HCT116 (cell line): ENCODE data around the gene PHF13. TPM values are rescaled to one million over a fixed set of nuclear protein-coding genes. Genes with fewer than 3 reads are reported as not detected.
A peak's percentile ranks its signal among the peaks of the same experiment; 100 is the strongest.

Experiments used
- ATAC-seq: fragments of 200-7000 bp; cut with Tn5 transposase; 2 replicates; pipeline ENCODE4 v1.9.1; 2020; ENCODE audit warnings: mild to moderate bottlenecking, moderate library complexity
- BruUV-seq: library from RNA; stranded (reverse); fragments of 400-500 nt; replicated peaks from 2 replicates; lab custom pipeline; 2021; lab: Mats Ljungman, UMichigan
- CTCF ChIA-PET: fragments of 300-600 bp; sonication (Branson Sonifier 250); formaldehyde crosslinking; loops from one replicate; lab custom pipeline; 2021; ENCODE audit warnings: antibody characterized with exemption; lab: Charles Lee
- POLR2A ChIA-PET: fragments of 300-600, 350-600 bp; sonication (Branson Sonifier 250); formaldehyde crosslinking; loops from one replicate; lab custom pipeline; 2021; ENCODE audit warnings: antibody characterized with exemption; lab: Charles Lee
- RAD21 ChIA-PET, 2 experiments: fragments of 300-600 bp; sonication (Branson Sonifier 250); formaldehyde crosslinking; loops; one replicate each; lab custom pipeline; 2023; ENCODE audit warnings: low total read pairs in 2 of 2; ENCODE audit not compliant: uncharacterized antibody in 2 of 2, unreplicated experiment in 2 of 2, low non-redundant PET in 1 of 2; lab: Charles Lee
- DNase-seq: peaks from one replicate; pipeline ENCODE4 v3.0.0-alpha.2; 2010; ENCODE audit warnings: low read depth, low spot score
- H2AFZ ChIP-seq: fragments of 200-600 bp; shearing (Covaris generic), sonication (generic); 2 replicates; pipeline ENCODE4 v1.6.1; 2017; ENCODE audit warnings: low read depth, mixed run types, mixed read lengths, antibody characterized with exemption, low read length; ENCODE audit not compliant: poor library complexity, severe bottlenecking
- H3K27ac ChIP-seq: 2 replicates; pipeline ENCODE4 v1.5.1; 2012; ENCODE audit warnings: low read depth, low read length
- H3K27me3 ChIP-seq: fragments of 200-600 bp; sonication (generic); 2 replicates; pipeline ENCODE4 v1.6.1; 2016; ENCODE audit warnings: mixed run types, low read length, mixed read lengths; ENCODE audit not compliant: insufficient read depth
- H3K36me3 ChIP-seq, 2 experiments: fragments of 200-500 bp in 1 of 2; fragments of 200-600 bp in 1 of 2; sonication (Bioruptor generic) in 1 of 2; sonication (generic) in 1 of 2; 2 replicates each; pipeline versions ENCODE4 v1.5.1 to v1.6.1; 2014 to 2016; ENCODE audit warnings: low read length in 2 of 2, inconsistent platforms in 1 of 2, mixed read lengths in 1 of 2, mixed run types in 1 of 2; ENCODE audit not compliant: insufficient read depth in 2 of 2, control insufficient read depth in 1 of 2
- H3K4me1 ChIP-seq, 2 experiments: fragments of 200-600 bp in 1 of 2; sonication (generic) in 1 of 2; 2 replicates each; pipeline versions ENCODE4 v1.5.1 to v1.6.1; 2012 to 2017; ENCODE audit warnings: low read length in 2 of 2, inconsistent platforms in 1 of 2, mild to moderate bottlenecking in 1 of 2, mixed read lengths in 1 of 2, mixed run types in 1 of 2, moderate library complexity in 1 of 2; ENCODE audit not compliant: insufficient read depth in 2 of 2, control insufficient read depth in 1 of 2
- H3K4me2 ChIP-seq: fragments of 200-600 bp; sonication (generic); 2 replicates; pipeline ENCODE4 v1.6.1; 2017; ENCODE audit warnings: mixed run types, low read length, mixed read lengths
- H3K4me3 ChIP-seq, 2 experiments: fragments of 200-600 bp in 1 of 2; sonication (generic) in 1 of 2; replicated peaks in 1 of 2; 2 replicates each; pipeline ENCODE4 v1.5.1; 2011 to 2016; ENCODE audit warnings: low read length in 2 of 2, control low read depth in 1 of 2, low read depth in 1 of 2, mild to moderate bottlenecking in 1 of 2, mixed read lengths in 1 of 2, mixed run types in 1 of 2
- H3K79me2 ChIP-seq: fragments of 200-600 bp; sonication (generic); 2 replicates; pipeline ENCODE4 v1.6.1; 2017; ENCODE audit warnings: mild to moderate bottlenecking, mixed run types, low read length, moderate library complexity, mixed read lengths; ENCODE audit not compliant: insufficient read depth
- H3K9ac ChIP-seq: fragments of 200-600 bp; sonication (generic); 2 replicates; pipeline ENCODE4 v1.6.1; 2016; ENCODE audit warnings: low read length, mixed read lengths
- H3K9me2 ChIP-seq: fragments of 200-600 bp; sonication (generic), shearing (Covaris generic); 2 replicates; pipeline ENCODE4 v1.6.1; 2017; ENCODE audit warnings: mixed run types, mild to moderate bottlenecking, moderate library complexity; ENCODE audit not compliant: insufficient read depth
- H3K9me3 ChIP-seq, 2 experiments: fragments of 200-500 bp in 1 of 2; fragments of 200-600 bp in 1 of 2; sonication (Bioruptor generic) in 1 of 2; sonication (generic) in 1 of 2; 2 replicates each; pipeline ENCODE4 v1.6.1; 2014 to 2017; ENCODE audit warnings: low read length in 2 of 2, mixed read lengths in 2 of 2, inconsistent platforms in 1 of 2, low read depth in 1 of 2, mild to moderate bottlenecking in 1 of 2, mixed run types in 1 of 2, moderate library complexity in 1 of 2; ENCODE audit not compliant: control insufficient read depth in 1 of 2, insufficient read depth in 1 of 2
- H4K20me1 ChIP-seq: fragments of 200-600 bp; sonication (generic), shearing (Covaris generic); 2 replicates; pipeline ENCODE4 v1.6.1; 2017; ENCODE audit warnings: mixed run types, mild to moderate bottlenecking, moderate library complexity; ENCODE audit not compliant: insufficient read depth
- CBX3 ChIP-seq: IDR thresholded peaks from 2 replicates; pipeline ENCODE4 v1.6.1; 2012; ENCODE audit warnings: low read depth
- CEBPB ChIP-seq: IDR thresholded peaks from 2 replicates; pipeline ENCODE4 v1.6.1; 2012; ENCODE audit warnings: low read depth
- EGR1 ChIP-seq: IDR thresholded peaks from 2 replicates; pipeline ENCODE4 v1.6.1; 2012; ENCODE audit warnings: low read depth
- ELF1 ChIP-seq: IDR thresholded peaks from 2 replicates; pipeline ENCODE4 v1.6.1; 2012; ENCODE audit warnings: low read depth, borderline replicate concordance
- EZH2 ChIP-seq: fragments of 200-600 bp; sonication (generic); IDR thresholded peaks from 2 replicates; pipeline ENCODE4 v1.6.1; 2017; ENCODE audit warnings: antibody characterized with exemption, mixed run types
- EZH2phosphoT487 ChIP-seq: fragments of 200-600 bp; IDR thresholded peaks from 2 replicates; pipeline ENCODE4 v1.6.1; 2018; ENCODE audit warnings: antibody characterized with exemption, borderline replicate concordance
- JUND ChIP-seq: IDR thresholded peaks from 2 replicates; pipeline ENCODE4 v1.6.1; 2012
- POLR2A ChIP-seq: IDR thresholded peaks from 2 replicates; pipeline ENCODE4 v1.7.0; 2011; ENCODE audit warnings: borderline replicate concordance; ENCODE audit not compliant: insufficient read depth, insufficient read length; ENCODE audit errors: extremely low read depth
- POLR2AphosphoS5 ChIP-seq: IDR thresholded peaks from 2 replicates; pipeline ENCODE4 v1.6.1; 2011; ENCODE audit warnings: mild to moderate bottlenecking, low read depth, low read length, moderate library complexity
- RAD21 ChIP-seq: IDR thresholded peaks from 2 replicates; pipeline ENCODE4 v1.6.1; 2012; ENCODE audit warnings: low read depth, mild to moderate bottlenecking
- SRF ChIP-seq: IDR thresholded peaks from 2 replicates; pipeline ENCODE4 v1.6.1; 2012; ENCODE audit warnings: low read depth
- TCF7L2 ChIP-seq: IDR thresholded peaks from 2 replicates; pipeline ENCODE4 v1.7.0; 2011; ENCODE audit warnings: borderline replicate concordance, inconsistent platforms; ENCODE audit not compliant: insufficient read depth, insufficient read length; ENCODE audit errors: extremely low read depth
- YY1 ChIP-seq: IDR thresholded peaks from 2 replicates; pipeline ENCODE4 v1.6.1; 2011; ENCODE audit warnings: low read length, low read depth, moderate library complexity, mild to moderate bottlenecking; ENCODE audit not compliant: insufficient replicate concordance; ENCODE audit errors: extremely low read depth
- ZFX ChIP-seq: fragments of 450-650 bp; IDR thresholded peaks from 2 replicates; pipeline ENCODE4 v1.6.1; 2017
- intact Hi-C: fragments of 100-400 bp; cut with micrococcal nuclease; formaldehyde crosslinking; loops from 2 replicates; pipeline ENCODE4 v1.10.0; 2022
- total RNA-seq: library from RNA; stranded (reverse); gene quantifications from one replicate; pipeline ENCODE4 v1.2.1, GENCODE V29; 2021; ENCODE audit not compliant: unreplicated experiment
- TF ChIP-seq, protein P1 (sequence below): IDR thresholded peaks from 2 replicates; pipeline ENCODE4 v1.6.1; 2011; ENCODE audit warnings: mild to moderate bottlenecking, low read length, moderate library complexity; ENCODE audit not compliant: insufficient replicate concordance; ENCODE audit errors: extremely low read depth
- TF ChIP-seq, protein P2 (sequence below): IDR thresholded peaks from 2 replicates; pipeline ENCODE4 v1.6.1; 2012

Gene PHF13
- total RNA-seq, 1 experiment from 2014 or later: 25.8 TPM

DNA sequence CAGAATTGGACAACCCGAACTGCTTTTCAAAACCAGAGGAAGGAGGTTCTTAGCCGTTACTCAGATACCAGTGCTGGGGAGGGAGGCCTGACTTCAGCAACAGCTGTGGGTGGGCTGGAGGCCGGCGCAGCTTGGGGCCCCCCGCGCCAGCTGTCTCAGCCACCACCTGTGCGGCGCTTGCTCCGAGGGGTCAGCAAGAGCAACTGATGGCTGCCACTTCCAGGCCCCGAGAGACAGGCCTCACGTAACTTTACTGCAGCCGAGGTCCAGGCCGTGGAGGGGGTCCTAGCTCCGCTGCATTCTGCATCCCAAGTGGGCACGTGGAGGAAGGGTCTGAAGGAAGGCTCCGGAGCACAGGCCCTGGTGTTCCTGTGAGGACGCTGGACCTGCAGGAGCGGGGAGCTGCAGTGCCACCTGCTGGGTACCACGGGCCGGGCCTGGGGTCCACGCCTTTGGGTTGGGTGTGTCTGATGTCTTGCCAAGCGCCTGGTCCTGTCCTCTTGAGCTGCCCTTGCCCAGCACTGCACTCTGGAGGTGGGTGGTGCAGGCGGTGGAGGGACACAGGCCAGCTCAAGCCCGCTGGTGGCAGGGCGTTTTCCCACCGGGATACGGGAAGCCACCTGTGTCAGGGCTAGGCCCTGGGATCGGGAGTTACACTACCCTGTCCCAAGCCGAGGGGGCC is 21.0 kb downstream of the PHF13 start (continued):
- TF ChIP-seq, protein P1, sequence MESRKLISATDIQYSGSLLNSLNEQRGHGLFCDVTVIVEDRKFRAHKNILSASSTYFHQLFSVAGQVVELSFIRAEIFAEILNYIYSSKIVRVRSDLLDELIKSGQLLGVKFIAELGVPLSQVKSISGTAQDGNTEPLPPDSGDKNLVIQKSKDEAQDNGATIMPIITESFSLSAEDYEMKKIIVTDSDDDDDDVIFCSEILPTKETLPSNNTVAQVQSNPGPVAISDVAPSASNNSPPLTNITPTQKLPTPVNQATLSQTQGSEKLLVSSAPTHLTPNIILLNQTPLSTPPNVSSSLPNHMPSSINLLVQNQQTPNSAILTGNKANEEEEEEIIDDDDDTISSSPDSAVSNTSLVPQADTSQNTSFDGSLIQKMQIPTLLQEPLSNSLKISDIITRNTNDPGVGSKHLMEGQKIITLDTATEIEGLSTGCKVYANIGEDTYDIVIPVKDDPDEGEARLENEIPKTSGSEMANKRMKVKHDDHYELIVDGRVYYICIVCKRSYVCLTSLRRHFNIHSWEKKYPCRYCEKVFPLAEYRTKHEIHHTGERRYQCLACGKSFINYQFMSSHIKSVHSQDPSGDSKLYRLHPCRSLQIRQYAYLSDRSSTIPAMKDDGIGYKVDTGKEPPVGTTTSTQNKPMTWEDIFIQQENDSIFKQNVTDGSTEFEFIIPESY: no peak
- no peak for TF ChIP-seq JUND
- TF ChIP-seq, protein P2, sequence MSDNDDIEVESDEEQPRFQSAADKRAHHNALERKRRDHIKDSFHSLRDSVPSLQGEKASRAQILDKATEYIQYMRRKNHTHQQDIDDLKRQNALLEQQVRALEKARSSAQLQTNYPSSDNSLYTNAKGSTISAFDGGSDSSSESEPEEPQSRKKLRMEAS: no peak
- TF ChIP-seq TCF7L2: peak; percentile 68
- no peak for TF ChIP-seq ZFX
- TF ChIP-seq EGR1: no peak
- TF ChIP-seq POLR2AphosphoS5: peak; percentile 49; the same call in 1 of the 2 replicates
- TF ChIP-seq, all 23 proteins: peak for 4

- H3K9me2 ChIP-seq: no peaks in the 10 kb centered on the region
- H3K4me2 ChIP-seq: no peak overlapping the region
- ChIA-PET POLR2A (interaction anchor here (0.6 kb wide), 1 partner anchor 226 kb away, joined by 3 read pairs; no protein-coding TSS in a partner anchor), CTCF (no interaction called here), RAD21 (no interaction called here)
- no peak overlapping the region for H3K4me3 ChIP-seq
- no peaks in the 10 kb centered on the region for H3K79me2 ChIP-seq
- H3K9ac ChIP-seq: no peak overlapping the region
- no TSS peak for BruUV-seq
- H3K4me1 ChIP-seq: no peaks in the 10 kb centered on the region
- H3K9me3 ChIP-seq: no peaks in the 10 kb centered on the region
- ATAC-seq (no peak), DNase-seq (no peak)
- no peaks in the 10 kb centered on the region for H4K20me1 ChIP-seq
- H3K27ac ChIP-seq: no peak overlapping the region
- no peaks in the 10 kb centered on the region for H3K27me3 ChIP-seq
- intact Hi-C loops: no loop called here
- H3K36me3 ChIP-seq: peaks cover 31 to 38% of the 10 kb centered on the region in 2 experiments
- no peak overlapping the region for H2AFZ ChIP-seq
- TF ChIP-seq TCF7L2 (no peak), YY1 (no peak), CBX3 (no peak), RAD21 (no peak), ELF1 (no peak), CEBPB (no peak), POLR2A (no peak), ZFX (no peak), SRF (no peak), POLR2AphosphoS5 (no peak), EZH2 (no peak), EGR1 (no peak), EZH2phosphoT487 (no peak), JUND (no peak)
- TF ChIP-seq, protein P2: no peak
Observed at GRCh38 chr1:6635161-6635909, 21.8 kb downstream of the PHF13 start.
